Measurements from ENCODE around the gene RPA3. TPM values are rescaled to one million over a fixed set of nuclear protein-coding genes. Genes with fewer than 3 reads are reported as not detected.

Gene RPA3
- total and polyA plus RNA-seq, 7 donors = 10.8 to 24.8 (median 13.8) TPM

DNA sequence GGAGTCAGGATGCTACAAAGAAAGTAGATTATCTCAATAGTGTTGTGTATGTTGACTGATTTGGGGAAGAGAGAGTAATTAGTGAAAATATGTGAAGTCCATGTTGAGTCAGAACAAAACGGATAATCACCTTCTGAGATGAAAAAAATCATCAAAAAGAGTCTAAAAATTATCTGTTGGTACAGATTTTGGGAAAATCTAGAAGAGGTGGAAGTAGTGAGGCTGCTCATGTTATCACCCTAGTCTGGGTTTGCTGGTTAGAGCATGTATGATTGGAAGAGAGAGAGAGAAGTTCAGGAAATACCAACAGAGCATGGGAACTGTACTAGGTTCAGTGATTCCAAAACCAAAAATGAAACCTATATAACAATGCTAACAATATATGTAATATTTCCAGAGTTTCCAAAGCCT lies 12.3 kb downstream of the RPA3 start:
- no peaks in the 10 kb centered on the region for H3K9me3 ChIP-seq
- H3K4me1 ChIP-seq = peaks cover 36% of the 10 kb centered on the region
- H3K27ac ChIP-seq = no peak overlapping the region
- no peaks in the 10 kb centered on the region for H3K27me3 ChIP-seq (ENCODE audit: insufficient read depth in 3 of 3, low read length in 2 of 3)
- no peak for DNase-seq
- TF ChIP-seq, protein P1, sequence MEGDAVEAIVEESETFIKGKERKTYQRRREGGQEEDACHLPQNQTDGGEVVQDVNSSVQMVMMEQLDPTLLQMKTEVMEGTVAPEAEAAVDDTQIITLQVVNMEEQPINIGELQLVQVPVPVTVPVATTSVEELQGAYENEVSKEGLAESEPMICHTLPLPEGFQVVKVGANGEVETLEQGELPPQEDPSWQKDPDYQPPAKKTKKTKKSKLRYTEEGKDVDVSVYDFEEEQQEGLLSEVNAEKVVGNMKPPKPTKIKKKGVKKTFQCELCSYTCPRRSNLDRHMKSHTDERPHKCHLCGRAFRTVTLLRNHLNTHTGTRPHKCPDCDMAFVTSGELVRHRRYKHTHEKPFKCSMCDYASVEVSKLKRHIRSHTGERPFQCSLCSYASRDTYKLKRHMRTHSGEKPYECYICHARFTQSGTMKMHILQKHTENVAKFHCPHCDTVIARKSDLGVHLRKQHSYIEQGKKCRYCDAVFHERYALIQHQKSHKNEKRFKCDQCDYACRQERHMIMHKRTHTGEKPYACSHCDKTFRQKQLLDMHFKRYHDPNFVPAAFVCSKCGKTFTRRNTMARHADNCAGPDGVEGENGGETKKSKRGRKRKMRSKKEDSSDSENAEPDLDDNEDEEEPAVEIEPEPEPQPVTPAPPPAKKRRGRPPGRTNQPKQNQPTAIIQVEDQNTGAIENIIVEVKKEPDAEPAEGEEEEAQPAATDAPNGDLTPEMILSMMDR (IDR thresholded peaks at IDR 0.05) = no peak
- H3K36me3 ChIP-seq (ENCODE audit: insufficient read depth in 1 of 2, low read depth in 1 of 2) = no peaks in the 10 kb centered on the region
- 90 to 96% (median 90%) methylated on average over 1 of the region's 1 CpG for WGBS, 3 donors
- intact Hi-C loops (cut with DNase I) = no loop called here
- no peak for ATAC-seq
- H3K4me3 ChIP-seq = no peak overlapping the region

DNA sequence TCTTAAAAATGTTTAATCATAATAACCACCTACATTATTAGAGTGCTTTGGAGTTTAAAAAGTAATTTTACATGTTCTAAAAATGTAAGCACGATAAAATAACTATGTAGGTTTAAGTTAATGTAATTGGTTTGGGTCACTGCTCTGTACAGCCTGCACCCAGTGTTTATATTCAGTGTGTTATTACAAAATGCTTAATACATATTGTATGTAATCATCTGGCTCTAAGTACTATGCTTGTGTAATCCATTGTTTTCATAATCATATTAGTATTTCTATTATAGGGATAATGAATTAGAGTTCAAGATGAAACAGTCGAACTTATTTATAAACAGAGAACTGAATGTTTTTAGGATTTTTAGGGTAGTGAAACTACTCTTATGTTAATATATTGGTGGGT lies 13.1 kb downstream of the RPA3 start:
- no peak for DNase-seq
- no peak overlapping the region for H3K27ac ChIP-seq
- no peaks in the 10 kb centered on the region for H3K9me3 ChIP-seq
- H3K27me3 ChIP-seq (ENCODE audit: insufficient read depth in 3 of 3, low read length in 2 of 3) = no peaks in the 10 kb centered on the region
- ATAC-seq = no peak
- TF ChIP-seq, protein P1 (IDR thresholded peaks at IDR 0.05) = no peak
- 90 to 98% (median 92%) methylated on average over 2 of the region's 2 CpGs for WGBS, 3 donors
- no peaks in the 10 kb centered on the region for H3K36me3 ChIP-seq (ENCODE audit: insufficient read depth in 1 of 2, low read depth in 1 of 2)
- H3K4me3 ChIP-seq = no peak overlapping the region
- intact Hi-C loops (cut with DNase I) = no loop called here
- H3K4me1 ChIP-seq = peaks cover 36% of the 10 kb centered on the region

DNA sequence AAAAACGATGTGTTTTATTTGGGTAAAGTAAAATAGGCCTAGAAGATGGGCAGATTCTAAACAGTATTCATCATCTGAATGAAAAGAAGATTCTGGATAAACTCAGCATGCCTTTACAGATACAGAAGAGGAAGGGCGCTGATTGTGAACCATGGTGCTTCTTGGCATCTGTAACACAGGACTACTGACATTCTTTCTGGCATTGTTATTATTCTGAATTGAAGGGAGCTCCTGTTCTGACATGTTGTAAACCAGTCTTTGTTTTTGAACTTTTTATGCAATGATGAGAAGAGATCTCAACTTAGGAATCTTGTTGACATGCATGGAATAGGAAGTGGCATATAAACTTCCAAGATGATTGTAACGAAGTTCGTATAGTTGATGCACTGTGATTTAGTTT lies 13.5 kb downstream of the RPA3 start:
- ATAC-seq (no peak), DNase-seq (no peak)
- Histone ChIP-seq H3K27me3 (ENCODE audit: insufficient read depth in 3 of 3, low read length in 2 of 3) (no peaks in the 10 kb centered on the region), H3K9me3 (no peaks in the 10 kb centered on the region), H3K4me1 (peaks cover 36% of the 10 kb centered on the region), H3K27ac (no peak overlapping the region), H3K36me3 (ENCODE audit: insufficient read depth in 1 of 2, low read depth in 1 of 2) (no peaks in the 10 kb centered on the region), H3K4me3 (no peak overlapping the region)
- TF ChIP-seq, protein P1 (IDR thresholded peaks at IDR 0.05) = no peak
- WGBS, 3 donors = 92 to 95% (median 93%) methylated on average over 4 of the region's 4 CpGs
- intact Hi-C loops (cut with DNase I) = no loop called here

DNA sequence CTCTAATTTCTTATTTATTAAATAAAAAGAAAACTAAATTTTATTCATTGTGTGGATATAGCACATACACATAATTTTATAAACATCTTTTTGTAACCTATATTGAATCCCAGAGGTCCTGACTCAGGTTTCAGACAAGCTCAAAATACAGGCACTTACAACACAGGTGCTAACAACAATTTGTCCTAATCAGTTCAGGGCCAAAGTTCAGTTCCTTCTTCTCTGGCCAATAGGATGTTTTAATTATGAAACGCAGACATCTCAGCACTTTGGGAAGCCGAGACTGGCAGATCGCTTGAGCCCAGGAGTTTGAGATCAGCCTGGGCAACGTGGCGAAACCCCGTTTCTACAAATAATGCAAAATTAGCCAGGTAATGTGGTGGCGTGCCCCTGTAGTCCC lies 15.0 kb downstream of the RPA3 start:
- ATAC-seq (no peak), DNase-seq (no peak)
- peaks cover 41% of the 10 kb centered on the region for H3K4me1 ChIP-seq
- H3K27me3 ChIP-seq (ENCODE audit: insufficient read depth in 3 of 3, low read length in 2 of 3) = no peaks in the 10 kb centered on the region
- no peaks in the 10 kb centered on the region for H3K36me3 ChIP-seq (ENCODE audit: insufficient read depth in 1 of 2, low read depth in 1 of 2)
- H3K27ac ChIP-seq = no peak overlapping the region
- no peak overlapping the region for H3K4me3 ChIP-seq
- no peaks in the 10 kb centered on the region for H3K9me3 ChIP-seq
- WGBS, 3 donors = 91 to 95% (median 95%) methylated on average over 7 of the region's 7 CpGs
- TF ChIP-seq, protein P1 (IDR thresholded peaks at IDR 0.05) = no peak
- intact Hi-C loops (cut with DNase I) = no loop called here

DNA sequence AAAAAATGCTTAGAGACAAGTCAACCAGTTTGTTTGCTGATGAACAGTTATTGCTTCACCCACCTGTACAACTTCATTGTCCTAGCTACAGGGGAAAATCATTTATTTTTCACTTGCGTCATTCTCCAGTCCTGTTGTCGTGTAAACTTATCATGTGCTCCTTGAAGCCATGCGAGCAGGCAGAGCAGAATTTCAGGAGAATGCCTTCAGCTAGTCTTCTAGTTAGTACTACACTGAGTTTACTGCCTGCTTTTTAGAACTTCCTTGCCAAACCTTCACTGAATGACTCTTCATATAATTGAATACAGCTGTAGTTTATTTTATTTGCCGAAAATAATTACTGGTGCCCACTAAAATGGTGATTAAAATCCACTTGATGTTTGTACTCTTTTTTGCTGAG lies 15.6 kb downstream of the RPA3 start:
- no peaks in the 10 kb centered on the region for H3K9me3 ChIP-seq
- H3K27me3 ChIP-seq (ENCODE audit: insufficient read depth in 3 of 3, low read length in 2 of 3) = no peaks in the 10 kb centered on the region
- no peaks in the 10 kb centered on the region for H3K36me3 ChIP-seq (ENCODE audit: insufficient read depth in 1 of 2, low read depth in 1 of 2)
- TF ChIP-seq, protein P1 (IDR thresholded peaks at IDR 0.05) = no peak
- DNase-seq (no peak), ATAC-seq (peak in 2 of 4 donors; percentile 28 to 42)
- intact Hi-C loops (cut with DNase I) = no loop called here
- WGBS, 3 donors = 53 to 72% (median 63%) methylated on average over 4 of the region's 4 CpGs
- H3K27ac ChIP-seq = peak overlapping the region; percentile 12
- peaks cover 44% of the 10 kb centered on the region for H3K4me1 ChIP-seq
- H3K4me3 ChIP-seq = no peak overlapping the region
